Adrenal gland (tissue), 12 donors: ENCODE data around the gene IQCE. TPM values are rescaled to one million over a fixed set of nuclear protein-coding genes. Genes with fewer than 3 reads are reported as not detected.

Experiments
- DNase-seq, 7 donors: peaks; one replicate each; pipeline ENCODE4 v3.0.0-alpha.2; 2019 to 2020
- H3K27ac ChIP-seq, 5 donors: fragments of 200-600 bp; sonication (generic) in 4 of 5; 1 replicate in 3 of 5; 2 replicates in 2 of 5; pipeline versions ENCODE4 v1.5.1 to v1.8.0; 2016 to 2020; ENCODE audit warnings: mild to moderate bottlenecking in 1 of 5
- H3K27me3 ChIP-seq: fragments of 200-600 bp; 2 replicates; pipeline ENCODE4 v1.8.0; 2021
- H3K36me3 ChIP-seq, 2 donors: fragments of 200-600 bp; replicated peaks in 1 of 2; 1 replicate in 1 of 2; 2 replicates in 1 of 2; pipeline versions ENCODE4 v1.5.1 to v1.8.0; 2018 to 2022
- H3K4me1 ChIP-seq, 2 donors: fragments of 200-600 bp; replicated peaks in 1 of 2; 1 replicate in 1 of 2; 2 replicates in 1 of 2; pipeline versions ENCODE4 v1.5.1 to v1.8.0; 2018 to 2021
- H3K4me3 ChIP-seq, 4 donors: fragments of 200-600 bp; sonication (generic) in 3 of 4; one replicate each; pipeline ENCODE4 v1.5.1; 2016 to 2018
- H3K9me3 ChIP-seq, 3 donors: fragments of 200-600 bp; sonication (generic) in 1 of 3; replicated peaks in 1 of 3; 1 replicate in 2 of 3; 2 replicates in 1 of 3; pipeline versions ENCODE4 v1.5.1 to v1.8.0; 2016 to 2021
- POLR2A ChIP-seq, 2 donors: fragments of 450-650 bp; IDR thresholded peaks; one replicate each; pipeline ENCODE4 v1.6.1; 2017; ENCODE audit warnings: antibody characterized with exemption in 2 of 2, mild to moderate bottlenecking in 2 of 2, moderate library complexity in 1 of 2
- WGBS, 4 donors: extraction: QIAGEN DNeasy Blood & Tissue Kit in 2 of 4; methylation state at CpG; one replicate each; pipeline versions ENCODE4 v1.1.5 to v1.1.7; 2013 to 2017; 5-methylcytosine and 5-hydroxymethylcytosine counted together
- intact Hi-C, 2 donors: fragments of 100-400 bp; cut with DNase I; formaldehyde crosslinking; loops; one replicate each; pipeline versions ENCODE4 v1.14.1 to v1.15.0; 2022 to 2023
- polyA plus RNA-seq, 3 donors: library from polyadenylated mRNA; stranded (reverse); fragments of 200-250 nt in 2 of 3; fragments of 350-450 nt in 1 of 3; fragmentation: Illumina TruSeq in 1 of 3; extraction: RNeasy Lipid Tissue Mini Kit (QIAGEN cat#74804) in 1 of 3; gene quantifications; one replicate each; pipeline ENCODE4 v1.2.3, GENCODE V29; 2013 to 2014
- total RNA-seq, 9 donors: library from RNA; depleted of rRNA in 4 of 9; stranded (reverse); fragments of >200 nt in 4 of 9; fragments of 120-200 nt in 1 of 9; fragmentation: NEBNext Ultra II Directional in 1 of 9; extraction: Animal tissue kit (Norgen Biotek cat#: 25700) in 1 of 9; gene quantifications; one replicate each; pipeline versions ENCODE4 v1.1.0 to v1.2.4, GENCODE V29; 2013 to 2023
- TF ChIP-seq, protein P1 (sequence below), 6 experiments: fragments of 450-650 bp in 4 of 6; fragments of 200-600 bp in 2 of 6; sonication (generic) in 1 of 6; IDR thresholded peaks; 1 replicate in 5 of 6; 2 replicates in 1 of 6; pipeline versions ENCODE4 v1.5.1 to v1.8.0; 2016 to 2021; ENCODE audit warnings: antibody characterized with exemption in 6 of 6, mild to moderate bottlenecking in 2 of 6, moderate library complexity in 1 of 6
- donor health status: healthy with polysubstance abuse.
- donor health status: Bipolar disorder and iron deficiency.
- donor health status: DM: yes; HTN: yes; CAD: no.
- donor health status: DM: no; HTN: no; CAD: no.
- donor health status: DM: no; HTN: no; CAD: no.
- donor health status: DM: yes; HTN: yes; CAD: no.

IQCE gene
- total and polyA plus RNA-seq, 12 donors = 4.6 to 33.2 (median 13.8) TPM

DNA sequence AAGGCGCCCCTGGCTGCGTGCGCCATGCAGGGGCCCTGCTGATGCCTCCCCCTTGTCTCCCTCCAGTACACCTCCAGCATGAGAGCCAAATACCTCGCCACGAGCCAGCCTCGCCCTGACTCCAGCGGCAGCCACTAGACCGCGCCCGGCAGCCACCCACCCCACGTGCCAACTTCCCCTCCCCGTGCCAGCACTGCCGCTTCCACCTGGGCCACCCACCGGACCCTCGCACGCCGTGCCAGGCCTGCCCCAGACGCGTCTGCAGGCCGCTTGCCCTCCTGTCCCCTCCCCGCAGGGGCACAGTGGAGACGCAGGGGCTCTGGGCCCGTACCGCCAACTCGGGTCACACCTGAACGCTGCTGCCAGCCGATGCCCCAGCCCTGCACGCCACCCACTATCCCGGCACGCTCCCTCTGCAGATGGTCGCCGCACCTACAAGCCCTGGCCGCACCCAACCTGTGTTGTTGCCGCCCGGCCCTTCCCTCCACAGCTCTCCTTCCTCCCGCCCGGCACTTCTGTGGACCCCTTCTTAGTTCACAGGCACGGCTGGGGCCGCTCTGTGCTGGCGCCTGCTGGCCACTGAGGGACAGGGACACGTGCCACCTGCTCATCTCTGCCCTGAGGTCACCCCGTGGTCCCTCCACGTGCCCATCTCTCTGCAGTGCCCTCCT, 103.0 kb downstream of the IQCE start:
- WGBS, 4 donors = 89 to 95% (median 92%) methylated on average over 24 to 43 of the region's 43 CpGs
- Histone ChIP-seq H3K27me3 (no peaks in the 10 kb centered on the region), H3K27ac (peak overlapping the region in 2 of 5 donors; percentile 86 to 87), H3K9me3 (no peaks in the 10 kb centered on the region), H3K4me3 (no peak overlapping the region), H3K36me3 (peaks cover 0 to 29% of the 10 kb centered on the region in 2 donors), H3K4me1 (peaks cover 17 to 21% of the 10 kb centered on the region in 2 donors)
- TF ChIP-seq POLR2A (IDR thresholded peaks at IDR 0.05) = no peak
- TF ChIP-seq, protein P1, sequence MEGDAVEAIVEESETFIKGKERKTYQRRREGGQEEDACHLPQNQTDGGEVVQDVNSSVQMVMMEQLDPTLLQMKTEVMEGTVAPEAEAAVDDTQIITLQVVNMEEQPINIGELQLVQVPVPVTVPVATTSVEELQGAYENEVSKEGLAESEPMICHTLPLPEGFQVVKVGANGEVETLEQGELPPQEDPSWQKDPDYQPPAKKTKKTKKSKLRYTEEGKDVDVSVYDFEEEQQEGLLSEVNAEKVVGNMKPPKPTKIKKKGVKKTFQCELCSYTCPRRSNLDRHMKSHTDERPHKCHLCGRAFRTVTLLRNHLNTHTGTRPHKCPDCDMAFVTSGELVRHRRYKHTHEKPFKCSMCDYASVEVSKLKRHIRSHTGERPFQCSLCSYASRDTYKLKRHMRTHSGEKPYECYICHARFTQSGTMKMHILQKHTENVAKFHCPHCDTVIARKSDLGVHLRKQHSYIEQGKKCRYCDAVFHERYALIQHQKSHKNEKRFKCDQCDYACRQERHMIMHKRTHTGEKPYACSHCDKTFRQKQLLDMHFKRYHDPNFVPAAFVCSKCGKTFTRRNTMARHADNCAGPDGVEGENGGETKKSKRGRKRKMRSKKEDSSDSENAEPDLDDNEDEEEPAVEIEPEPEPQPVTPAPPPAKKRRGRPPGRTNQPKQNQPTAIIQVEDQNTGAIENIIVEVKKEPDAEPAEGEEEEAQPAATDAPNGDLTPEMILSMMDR (IDR thresholded peaks at IDR 0.05) = no peak
- DNase-seq = peak in 1 of 7 donors; percentile 32
- intact Hi-C loops = loop anchor here in 1 of 2 donors (10.0 kb wide), 1 partner anchor 187 kb away; the partner anchor contains the start of gene GRIFIN

DNA sequence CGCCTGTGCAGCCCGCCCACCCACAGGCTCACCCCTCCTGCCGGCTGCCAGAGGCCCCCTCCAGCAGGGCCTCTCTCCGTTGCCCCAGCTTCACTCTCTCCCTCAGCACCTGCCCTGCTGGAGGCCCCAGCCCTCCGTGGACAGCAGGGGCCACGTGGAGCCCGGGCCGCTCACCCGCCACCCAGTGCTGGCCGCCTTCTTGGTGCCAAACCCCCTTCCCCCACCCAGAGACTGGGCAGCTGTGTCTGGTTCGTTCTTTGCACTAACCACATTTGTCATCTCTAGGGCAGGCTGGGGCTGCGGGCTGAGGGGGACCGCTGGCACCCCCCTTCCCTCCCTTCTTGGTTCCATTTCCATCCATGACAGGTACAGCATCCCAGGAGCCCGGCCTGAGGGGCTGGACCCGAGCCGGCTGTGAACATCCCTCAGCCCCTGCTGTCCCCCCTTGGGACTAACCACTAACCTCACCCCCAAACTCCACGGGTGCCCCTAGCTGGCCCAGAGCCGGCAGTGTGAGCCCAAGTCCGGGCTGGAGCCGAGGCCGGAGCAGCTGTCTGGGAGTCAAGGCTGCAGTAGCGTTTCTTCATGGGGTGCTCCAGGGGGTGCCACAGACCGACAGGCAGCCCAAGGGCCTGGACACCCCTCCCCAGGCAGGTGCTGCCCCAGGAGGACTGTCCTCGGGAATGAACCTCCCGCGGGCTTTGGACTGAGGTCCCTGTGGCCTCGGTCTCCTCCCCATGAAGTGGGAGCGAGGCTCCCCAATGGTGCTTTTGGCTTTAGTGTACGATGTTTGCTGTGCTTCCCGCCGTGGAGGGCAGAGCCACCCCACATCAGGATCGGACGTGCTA, 103.7 kb downstream of the IQCE start:
- intact Hi-C loops = loop anchor here in 1 of 2 donors (10.0 kb wide), 1 partner anchor 188 kb away; the partner anchor contains the start of gene GRIFIN
- WGBS, 4 donors = 58 to 66% (median 60%) methylated on average over 17 to 33 of the region's 33 CpGs

DNA sequence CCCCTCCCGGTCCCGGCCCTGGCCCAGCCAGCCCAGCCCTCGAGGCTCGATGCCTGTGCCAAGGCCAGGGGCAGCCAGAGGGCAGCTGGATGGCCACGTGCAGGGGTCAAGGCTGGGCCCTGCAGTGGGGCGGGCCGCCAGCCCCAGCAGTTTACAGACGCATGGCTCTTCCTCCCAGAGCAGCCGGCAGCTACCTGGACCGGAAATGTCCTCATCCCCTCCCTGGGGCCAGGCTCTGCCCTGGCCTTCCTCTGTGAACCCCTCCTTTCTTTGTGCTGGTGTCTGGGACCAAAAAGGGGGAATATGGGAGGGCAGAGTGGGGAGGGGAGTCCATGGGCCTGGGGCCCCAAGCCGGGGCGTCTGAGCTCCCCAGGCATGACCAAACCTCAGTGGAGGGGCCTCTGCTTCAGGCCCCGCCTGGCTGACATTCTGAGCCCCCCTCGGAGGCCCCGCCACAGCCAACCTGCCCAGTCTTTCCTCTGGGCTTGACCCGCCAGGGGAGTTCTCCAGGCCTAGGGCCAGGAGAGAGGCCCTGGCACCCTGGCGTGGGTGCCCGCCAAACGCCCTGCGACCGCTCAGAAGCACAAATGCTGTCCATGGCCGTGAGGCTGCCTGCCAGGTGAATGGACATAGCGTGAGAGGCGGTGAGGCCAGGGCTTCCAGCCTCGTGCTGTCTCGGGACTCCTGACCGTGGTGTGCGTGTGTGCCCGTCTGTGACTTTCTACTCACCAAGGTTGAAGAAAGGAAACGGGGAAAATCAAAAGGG, 104.5 kb downstream of the IQCE start:
- Histone ChIP-seq H3K27me3 (no peaks in the 10 kb centered on the region), H3K4me3 (no peak overlapping the region), H3K9me3 (no peaks in the 10 kb centered on the region), H3K4me1 (peaks cover 17 to 21% of the 10 kb centered on the region in 2 donors), H3K36me3 (peaks cover 0 to 19% of the 10 kb centered on the region in 2 donors), H3K27ac (peak overlapping the region in 4 of 5 donors; percentile 69 to 87 (median 84))
- intact Hi-C loops = loop anchor here in 1 of 2 donors (10.0 kb wide), 1 partner anchor 189 kb away; the partner anchor contains the start of gene GRIFIN
- DNase-seq = peak; percentile 64 to 92 (median 85)
- WGBS, 4 donors = 35 to 49% (median 44%) methylated on average over 11 to 30 of the region's 30 CpGs
- TF ChIP-seq POLR2A (IDR thresholded peaks at IDR 0.05) = peak in 1 of 2 donors; percentile 24
- TF ChIP-seq, protein P1 (IDR thresholded peaks at IDR 0.05) = no peak

More for the DNA sequence above, 103.7 kb downstream of the IQCE start:
- no peaks in the 10 kb centered on the region for H3K27me3 ChIP-seq
- TF ChIP-seq POLR2A (IDR thresholded peaks at IDR 0.05) = no peak
- TF ChIP-seq, protein P1 (IDR thresholded peaks at IDR 0.05) = no peak
- peaks cover 0 to 26% of the 10 kb centered on the region in 2 donors for H3K36me3 ChIP-seq
- DNase-seq = peak in 3 of 7 donors; percentile 22 to 47 (median 36)
- no peaks in the 10 kb centered on the region for H3K9me3 ChIP-seq
- peaks cover 17 to 21% of the 10 kb centered on the region in 2 donors for H3K4me1 ChIP-seq
- no peak overlapping the region for H3K4me3 ChIP-seq
- peak overlapping the region in 3 of 5 donors; percentile 82 to 87 (median 86) for H3K27ac ChIP-seq
